HEK293T (cell line): Measurements from ENCODE around the gene PLA2G4A.

Source experiments
- ARNT ChIP-seq: fragments of 450-650 bp; IDR thresholded peaks from 2 replicates; pipeline ENCODE4 v1.6.1; 2017; ENCODE audit warnings: mild to moderate bottlenecking
- BHLHE40 ChIP-seq: fragments of 450-650 bp; IDR thresholded peaks from 2 replicates; pipeline ENCODE4 v1.6.1; 2016; ENCODE audit warnings: mild to moderate bottlenecking, moderate library complexity, borderline replicate concordance
- FOXA1 ChIP-seq: fragments of 450-650 bp; IDR thresholded peaks from 2 replicates; pipeline ENCODE4 v1.6.1; 2016; ENCODE audit warnings: mild to moderate bottlenecking
- FOXK2 ChIP-seq: fragments of 450-650 bp; IDR thresholded peaks from 2 replicates; pipeline ENCODE4 v1.6.1; 2016; ENCODE audit warnings: mild to moderate bottlenecking
- NFRKB ChIP-seq: fragments of 450-650 bp; IDR thresholded peaks from 2 replicates; pipeline ENCODE4 v1.6.1; 2016; ENCODE audit warnings: mild to moderate bottlenecking, moderate library complexity
- PKNOX1 ChIP-seq: fragments of 450-650 bp; IDR thresholded peaks from 2 replicates; pipeline ENCODE4 v1.6.1; 2016
- SP1 ChIP-seq: fragments of 450-650 bp; IDR thresholded peaks from 2 replicates; pipeline ENCODE4 v1.6.1; 2017
- SUZ12 ChIP-seq: fragments of 450-650 bp; IDR thresholded peaks from 2 replicates; pipeline ENCODE4 v1.6.1; 2016; ENCODE audit warnings: mild to moderate bottlenecking
- ZNF384 ChIP-seq: fragments of 450-650 bp; IDR thresholded peaks from 2 replicates; pipeline ENCODE4 v1.6.1; 2016

GRCh38 chr1:186894415-186894814 is 65.7 kb downstream of the PLA2G4A start:
- TF ChIP-seq PKNOX1 (no peak), ARNT (no peak), SP1 (no peak), SUZ12 (no peak), BHLHE40 (no peak), NFRKB (no peak), FOXA1 (no peak), FOXK2 (no peak), ZNF384 (no peak)
